ENCODE results near the gene TMEM187. TPM values are rescaled to one million over a fixed set of nuclear protein-coding genes. Genes with fewer than 3 reads are reported as not detected.
"Not testable (repeated sequence)": the region's sequence is repeated elsewhere in the genome, so short reads cannot be mapped to it uniquely, and the experiment has no call there.

The TMEM187 gene
- total and polyA plus RNA-seq, 11 donors = 3.2 to 11.4 (median 7.2) TPM

GRCh38 chrX:153974003-153974725 lies 1.6 kb downstream of the TMEM187 start:
- TF ChIP-seq CTCF (IDR thresholded peaks at IDR 0.05) (no peak), POLR2A (IDR thresholded peaks at IDR 0.05) (no peak)
- peaks cover 0 to 13% (median 0%) of the 10 kb centered on the region in 9 donors for H3K27me3 ChIP-seq
- intact Hi-C loops (cut with DNase I) = loop anchor here in 2 of 10 donors (5.0 kb wide), 2 partner anchors 48 to 123 kb away; partner anchors contain the start of gene MECP2 (in 1 of the 2)
- H3K4me3 ChIP-seq = peak overlapping the region in 4 of 12 donors; percentile 55 to 94 (median 91)
- DNase-seq (peak in 1 of 5 donors; percentile 41), ATAC-seq (no peak)
- no peaks in the 10 kb centered on the region for H3K36me3 ChIP-seq
- H3K9me3 ChIP-seq = no peaks in the 10 kb centered on the region
- peaks cover 0 to 33% (median 16%) of the 10 kb centered on the region in 12 donors for H3K4me1 ChIP-seq
- peak overlapping the region; percentile 34 to 100 (median 100) for H3K27ac ChIP-seq
- 65 to 72% (median 69%) methylated on average over 13 to 14 of the region's 14 CpGs for WGBS, 4 donors

- ATAC-seq (no peak), DNase-seq (no peak)
- H3K27ac ChIP-seq = peak overlapping the region in 7 of 12 donors; percentile 94 to 100 (median 100)
- intact Hi-C loops (cut with DNase I) = loop anchor here in 2 of 10 donors (5.0 kb wide), 2 partner anchors 47 to 122 kb away; partner anchors contain the start of gene MECP2 (in 1 of the 2)
- peaks cover 0 to 13% (median 0%) of the 10 kb centered on the region in 9 donors for H3K27me3 ChIP-seq
- 78 to 92% (median 82%) methylated on average over 3 of the region's 3 CpGs for WGBS, 4 donors
- H3K4me3 ChIP-seq = no peak overlapping the region
- H3K36me3 ChIP-seq = no peaks in the 10 kb centered on the region
- peaks cover 0 to 26% (median 12%) of the 10 kb centered on the region in 12 donors for H3K4me1 ChIP-seq
- H3K9me3 ChIP-seq = no peaks in the 10 kb centered on the region
- TF ChIP-seq POLR2A (IDR thresholded peaks at IDR 0.05) (no peak), CTCF (IDR thresholded peaks at IDR 0.05) (no peak)
Measured at GRCh38 chrX:153974726-153975286, 2.3 kb downstream of the TMEM187 start.

- H3K36me3 ChIP-seq; intact Hi-C loops (cut with DNase I); H3K4me3 ChIP-seq; ATAC-seq; DNase-seq; H3K9me3 ChIP-seq: not testable (repeated sequence)
- 66 to 81% (median 79%) methylated on average over 8 to 10 of the region's 10 CpGs for WGBS, 4 donors
- Histone ChIP-seq H3K27ac (peak overlapping the region in 1 of 12 donors; percentile 87), H3K27me3 (peaks cover 0 to 43% (median 0%) of the 10 kb centered on the region in 9 donors), H3K4me1 (peaks cover 0 to 42% (median 0%) of the 10 kb centered on the region in 12 donors)
Measured at GRCh38 chrX:153980394-153980793, 7.8 kb downstream of the TMEM187 start.

- no peaks in the 10 kb centered on the region for H3K9me3 ChIP-seq
- H3K36me3 ChIP-seq = peaks cover 0 to 5% (median 0%) of the 10 kb centered on the region in 9 donors
- intact Hi-C loops (cut with DNase I) = no loop called here
- peak overlapping the region in 2 of 12 donors; percentile 26 to 87 for H3K27ac ChIP-seq
- peaks cover 0 to 45% (median 0%) of the 10 kb centered on the region in 9 donors for H3K27me3 ChIP-seq
- WGBS, 4 donors = 81 to 91% (median 86%) methylated on average over 7 of the region's 7 CpGs
- no peak overlapping the region for H3K4me3 ChIP-seq
- TF ChIP-seq POLR2A (IDR thresholded peaks at IDR 0.05) (no peak), CTCF (IDR thresholded peaks at IDR 0.05) (no peak)
- ATAC-seq (no peak), DNase-seq (no peak)
- peaks cover 0 to 48% (median 0%) of the 10 kb centered on the region in 12 donors for H3K4me1 ChIP-seq
Measured at GRCh38 chrX:153981231-153981630, 8.7 kb downstream of the TMEM187 start.

All from heart left ventricle (tissue), 16 donors.